ENCODE data around the gene PCDHGC5. TPM values are rescaled to one million over a fixed set of nuclear protein-coding genes. Genes with fewer than 3 reads are reported as not detected.

Gene PCDHGC5
- total and polyA plus RNA-seq, 2 donors from 2014 or later: 1.4 TPM; not detected in 1

- no peak overlapping the region for H3K27ac ChIP-seq (ENCODE audit: low read depth in 2 of 2, low read length in 2 of 2)
- TF ChIP-seq CTCF (IDR thresholded peaks at IDR 0.05; ENCODE audit: borderline replicate concordance, extremely low read depth, insufficient read depth): peak; percentile 16
- peak overlapping the region in 2 of 3 donors; percentile 20 to 54 for H3K4me3 ChIP-seq (ENCODE audit: low read length in 3 of 3)
- intact Hi-C loops (cut with DNase I): no loop called here
- H3K36me3 ChIP-seq (ENCODE audit: control insufficient read depth in 2 of 3, insufficient read depth in 3 of 3, low read length in 3 of 3): no peaks in the 10 kb centered on the region
- FAIRE-seq (no peak), DNase-seq (peak; percentile 71 to 84 (median 80))
- no peaks in the 10 kb centered on the region for H3K27me3 ChIP-seq (ENCODE audit: control insufficient read depth, insufficient read depth, low read length)
- peaks cover 4 to 20% (median 7%) of the 10 kb centered on the region in 3 donors for H3K4me1 ChIP-seq (ENCODE audit: control insufficient read depth in 2 of 3, insufficient read depth in 2 of 3, low read depth in 1 of 3, low read length in 3 of 3)
- H3K9me3 ChIP-seq (ENCODE audit: control insufficient read depth in 2 of 3, insufficient read depth in 1 of 3, low read length in 3 of 3): no peaks in the 10 kb centered on the region
- H3K9ac ChIP-seq (ENCODE audit: low read length in 3 of 3): peak overlapping the region in 1 of 3 donors; percentile 12
Measured at GRCh38 chr5:141478321-141478945, 10.4 kb upstream of the PCDHGC5 start.

- intact Hi-C loops (cut with DNase I): no loop called here
- DNase-seq: no peak
- H3K4me3 ChIP-seq (ENCODE audit: low read length in 3 of 3): no peak overlapping the region
- H3K36me3 ChIP-seq (ENCODE audit: control insufficient read depth in 2 of 3, insufficient read depth in 3 of 3, low read length in 3 of 3): no peaks in the 10 kb centered on the region
- no peak for FAIRE-seq
- no peak overlapping the region for H3K9ac ChIP-seq (ENCODE audit: low read length in 3 of 3)
- no peaks in the 10 kb centered on the region for H3K9me3 ChIP-seq (ENCODE audit: control insufficient read depth in 2 of 3, insufficient read depth in 1 of 3, low read length in 3 of 3)
- H3K4me1 ChIP-seq (ENCODE audit: control insufficient read depth in 2 of 3, insufficient read depth in 2 of 3, low read depth in 1 of 3, low read length in 3 of 3): peaks cover 4 to 20% (median 10%) of the 10 kb centered on the region in 3 donors
- no peak for TF ChIP-seq CTCF (IDR thresholded peaks at IDR 0.05; ENCODE audit: borderline replicate concordance, extremely low read depth, insufficient read depth)
- H3K27me3 ChIP-seq (ENCODE audit: control insufficient read depth, insufficient read depth, low read length): no peaks in the 10 kb centered on the region
- no peak overlapping the region for H3K27ac ChIP-seq (ENCODE audit: low read depth in 2 of 2, low read length in 2 of 2)
Measured at GRCh38 chr5:141479776-141480175, 9.1 kb upstream of the PCDHGC5 start.

GRCh38 chr5:141483902-141484301, 5.0 kb upstream of the PCDHGC5 start:
- H3K4me3 ChIP-seq (ENCODE audit: low read length in 3 of 3): no peak overlapping the region
- peaks cover 0 to 8% (median 3%) of the 10 kb centered on the region in 3 donors for H3K4me1 ChIP-seq (ENCODE audit: control insufficient read depth in 2 of 3, insufficient read depth in 2 of 3, low read depth in 1 of 3, low read length in 3 of 3)
- H3K36me3 ChIP-seq (ENCODE audit: control insufficient read depth in 2 of 3, insufficient read depth in 3 of 3, low read length in 3 of 3): peaks cover 0 to 4% (median 0%) of the 10 kb centered on the region in 3 donors
- no peak for FAIRE-seq
- no peak overlapping the region for H3K27ac ChIP-seq (ENCODE audit: low read depth in 2 of 2, low read length in 2 of 2)
- DNase-seq: no peak
- no peaks in the 10 kb centered on the region for H3K9me3 ChIP-seq (ENCODE audit: control insufficient read depth in 2 of 3, insufficient read depth in 1 of 3, low read length in 3 of 3)
- no peak for TF ChIP-seq CTCF (IDR thresholded peaks at IDR 0.05; ENCODE audit: borderline replicate concordance, extremely low read depth, insufficient read depth)
- intact Hi-C loops (cut with DNase I): no loop called here
- H3K27me3 ChIP-seq (ENCODE audit: control insufficient read depth, insufficient read depth, low read length): no peaks in the 10 kb centered on the region
- H3K9ac ChIP-seq (ENCODE audit: low read length in 3 of 3): no peak overlapping the region

- peak overlapping the region in 2 of 3 donors; percentile 35 to 36 for H3K4me3 ChIP-seq (ENCODE audit: low read length in 3 of 3)
- TF ChIP-seq CTCF (IDR thresholded peaks at IDR 0.05; ENCODE audit: borderline replicate concordance, extremely low read depth, insufficient read depth): no peak
- no peaks in the 10 kb centered on the region for H3K9me3 ChIP-seq (ENCODE audit: control insufficient read depth in 2 of 3, insufficient read depth in 1 of 3, low read length in 3 of 3)
- H3K27ac ChIP-seq (ENCODE audit: low read depth in 2 of 2, low read length in 2 of 2): no peak overlapping the region
- no peaks in the 10 kb centered on the region for H3K27me3 ChIP-seq (ENCODE audit: control insufficient read depth, insufficient read depth, low read length)
- no peak overlapping the region for H3K9ac ChIP-seq (ENCODE audit: low read length in 3 of 3)
- FAIRE-seq: no peak
- peaks cover 0 to 4% (median 0%) of the 10 kb centered on the region in 3 donors for H3K36me3 ChIP-seq (ENCODE audit: control insufficient read depth in 2 of 3, insufficient read depth in 3 of 3, low read length in 3 of 3)
- intact Hi-C loops (cut with DNase I): no loop called here
- peaks cover 0 to 8% (median 3%) of the 10 kb centered on the region in 3 donors for H3K4me1 ChIP-seq (ENCODE audit: control insufficient read depth in 2 of 3, insufficient read depth in 2 of 3, low read depth in 1 of 3, low read length in 3 of 3)
- no peak for DNase-seq
Measured at GRCh38 chr5:141484310-141484640, 4.6 kb upstream of the PCDHGC5 start.

All from kidney (tissue), 14 donors.